HG02588 (cell line): ENCODE results near the gene GPR17.

Experiments used
- ATAC-seq: cut with Tn5 transposase; IDR thresholded peaks from one replicate; pipeline ENCODE4 v1.9.1; 2021; ENCODE audit warnings: mild to moderate bottlenecking, moderate library complexity; ENCODE audit not compliant: unreplicated experiment

The GPR17 gene

GRCh38 chr2:127629637-127630036 is 16.3 kb upstream of the GPR17 start:
- no peak for ATAC-seq

GRCh38 chr2:127630096-127630863 is 15.7 kb upstream of the GPR17 start:
- no peak for ATAC-seq

GRCh38 chr2:127630864-127631540 is 15.0 kb upstream of the GPR17 start:
- ATAC-seq: no peak

- ATAC-seq: no peak
These were observed 14.4 kb upstream of the GPR17 start for GRCh38 chr2:127631541-127631996.

GRCh38 chr2:127631997-127632581 is 13.9 kb upstream of the GPR17 start:
- no peak for ATAC-seq

- peak; percentile 33 for ATAC-seq
These were observed 13.1 kb upstream of the GPR17 start for GRCh38 chr2:127632592-127633489.

GRCh38 chr2:127633556-127634065 is 12.3 kb upstream of the GPR17 start:
- no peak for ATAC-seq

GRCh38 chr2:127634066-127634617 is 11.8 kb upstream of the GPR17 start:
- no peak for ATAC-seq

- no peak for ATAC-seq
These were observed 11.2 kb upstream of the GPR17 start for GRCh38 chr2:127634626-127635379.

- ATAC-seq: no peak
These were observed 10.3 kb upstream of the GPR17 start for GRCh38 chr2:127635380-127636237.

- no peak for ATAC-seq
These were observed 9.4 kb upstream of the GPR17 start for GRCh38 chr2:127636248-127637235.

- no peak for ATAC-seq
These were observed 8.7 kb upstream of the GPR17 start for GRCh38 chr2:127637236-127637630.

GRCh38 chr2:127637725-127638252 is 8.2 kb upstream of the GPR17 start:
- no peak for ATAC-seq

GRCh38 chr2:127638361-127639110 is 7.4 kb upstream of the GPR17 start:
- no peak for ATAC-seq

GRCh38 chr2:127639111-127639474 is 6.9 kb upstream of the GPR17 start:
- no peak for ATAC-seq
